DND-41 (cell line): ENCODE measurements around the gene SOX8.

ENCODE experiments used
- ATAC-seq: fragments of 200-7000 bp; cut with Tn5 transposase; 3 replicates; pipeline ENCODE4 v1.9.1; 2021; ENCODE audit warnings: low read depth; ENCODE audit not compliant: insufficient read depth
- DNase-seq: peaks from one replicate; pipeline ENCODE4 v3.0.0-alpha.2; 2020
- H2AFZ ChIP-seq: 2 replicates; pipeline ENCODE4 v1.6.0; 2012; ENCODE audit warnings: low read depth, low read length
- H3K27ac ChIP-seq: 2 replicates; pipeline ENCODE4 v1.5.1; 2012; ENCODE audit warnings: low read length, inconsistent platforms
- H3K27me3 ChIP-seq: fragments of 200-600 bp; sonication (generic); 2 replicates; pipeline ENCODE4 v1.6.0; 2012; ENCODE audit warnings: low read length, mild to moderate bottlenecking, inconsistent platforms; ENCODE audit not compliant: insufficient read depth, poor library complexity
- H3K36me3 ChIP-seq: 2 replicates; pipeline ENCODE4 v1.5.1; 2012; ENCODE audit warnings: low read length, inconsistent platforms; ENCODE audit not compliant: insufficient read depth
- H3K4me1 ChIP-seq: 2 replicates; pipeline ENCODE4 v1.5.1; 2012; ENCODE audit warnings: mild to moderate bottlenecking, low read length; ENCODE audit not compliant: insufficient read depth
- H3K4me2 ChIP-seq: 2 replicates; pipeline ENCODE4 v1.6.0; 2012; ENCODE audit warnings: mild to moderate bottlenecking, moderate library complexity, low read length, inconsistent platforms; ENCODE audit not compliant: insufficient read depth
- H3K4me3 ChIP-seq, 2 experiments: fragments of 200-600 bp in 1 of 2; shearing (Covaris generic) in 1 of 2; 2 replicates each; pipeline ENCODE4 v1.5.1; 2012 to 2016; ENCODE audit warnings: inconsistent platforms in 2 of 2, low read length in 2 of 2, mild to moderate bottlenecking in 2 of 2, low read depth in 1 of 2, moderate library complexity in 1 of 2
- H3K79me2 ChIP-seq: 2 replicates; pipeline ENCODE4 v1.6.0; 2012; ENCODE audit warnings: low read length, inconsistent platforms; ENCODE audit not compliant: insufficient read depth
- H3K9ac ChIP-seq: 2 replicates; pipeline ENCODE4 v1.6.0; 2012; ENCODE audit warnings: low read depth, mild to moderate bottlenecking, inconsistent platforms, low read length, moderate library complexity
- H3K9me3 ChIP-seq: 2 replicates; pipeline ENCODE4 v1.5.1; 2012; ENCODE audit warnings: low read length, moderate library complexity, mild to moderate bottlenecking, inconsistent platforms; ENCODE audit not compliant: insufficient read depth, severe bottlenecking
- H4K20me1 ChIP-seq: 2 replicates; pipeline ENCODE4 v1.6.0; 2012; ENCODE audit warnings: low read length; ENCODE audit not compliant: insufficient read depth
- EZH2 ChIP-seq: IDR thresholded peaks from 3 replicates; pipeline ENCODE4 v1.6.1; 2012; ENCODE audit warnings: borderline replicate concordance, low read depth, mild to moderate bottlenecking, moderate library complexity, low read length, inconsistent platforms; ENCODE audit not compliant: severe bottlenecking
- TF ChIP-seq, protein P1 (sequence below): IDR thresholded peaks from 2 replicates; pipeline ENCODE4 v1.5.1; 2012; ENCODE audit warnings: borderline replicate concordance, low read length, moderate library complexity, mild to moderate bottlenecking; ENCODE audit not compliant: poor library complexity, severe bottlenecking; ENCODE audit errors: extremely low read depth

The SOX8 gene

GRCh38 chr16:1026784-1027500 is 45.4 kb downstream of the SOX8 start:
- ATAC-seq, result no peak
- H2AFZ ChIP-seq, result no peak overlapping the region
- no peak overlapping the region for H3K9ac ChIP-seq
- no peak for DNase-seq
- no peak overlapping the region for H3K4me3 ChIP-seq
- H3K79me2 ChIP-seq, result no peaks in the 10 kb centered on the region
- H3K9me3 ChIP-seq, result no peaks in the 10 kb centered on the region
- H4K20me1 ChIP-seq, result no peaks in the 10 kb centered on the region
- H3K36me3 ChIP-seq, result no peaks in the 10 kb centered on the region
- no peak overlapping the region for H3K4me2 ChIP-seq
- no peaks in the 10 kb centered on the region for H3K27me3 ChIP-seq
- H3K27ac ChIP-seq, result no peak overlapping the region
- H3K4me1 ChIP-seq, result no peaks in the 10 kb centered on the region
- TF ChIP-seq, protein P1, sequence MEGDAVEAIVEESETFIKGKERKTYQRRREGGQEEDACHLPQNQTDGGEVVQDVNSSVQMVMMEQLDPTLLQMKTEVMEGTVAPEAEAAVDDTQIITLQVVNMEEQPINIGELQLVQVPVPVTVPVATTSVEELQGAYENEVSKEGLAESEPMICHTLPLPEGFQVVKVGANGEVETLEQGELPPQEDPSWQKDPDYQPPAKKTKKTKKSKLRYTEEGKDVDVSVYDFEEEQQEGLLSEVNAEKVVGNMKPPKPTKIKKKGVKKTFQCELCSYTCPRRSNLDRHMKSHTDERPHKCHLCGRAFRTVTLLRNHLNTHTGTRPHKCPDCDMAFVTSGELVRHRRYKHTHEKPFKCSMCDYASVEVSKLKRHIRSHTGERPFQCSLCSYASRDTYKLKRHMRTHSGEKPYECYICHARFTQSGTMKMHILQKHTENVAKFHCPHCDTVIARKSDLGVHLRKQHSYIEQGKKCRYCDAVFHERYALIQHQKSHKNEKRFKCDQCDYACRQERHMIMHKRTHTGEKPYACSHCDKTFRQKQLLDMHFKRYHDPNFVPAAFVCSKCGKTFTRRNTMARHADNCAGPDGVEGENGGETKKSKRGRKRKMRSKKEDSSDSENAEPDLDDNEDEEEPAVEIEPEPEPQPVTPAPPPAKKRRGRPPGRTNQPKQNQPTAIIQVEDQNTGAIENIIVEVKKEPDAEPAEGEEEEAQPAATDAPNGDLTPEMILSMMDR, result no peak
- TF ChIP-seq EZH2, result no peak

DNA sequence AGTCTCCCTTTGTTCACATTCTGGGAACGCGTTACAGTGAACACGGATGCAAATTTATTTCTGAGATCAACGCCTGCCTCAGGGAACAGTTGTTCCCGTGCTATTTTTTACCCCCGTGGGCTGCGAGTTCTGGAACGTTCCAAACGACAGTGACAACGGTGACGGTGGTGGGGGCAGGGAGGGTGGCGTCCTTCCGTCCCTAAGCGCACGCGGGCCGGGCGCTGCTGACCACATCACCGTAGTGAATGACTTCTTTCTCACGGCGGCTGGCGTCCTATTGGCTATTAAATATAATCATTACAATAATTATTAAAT is 45.9 kb downstream of the SOX8 start:
- no peaks in the 10 kb centered on the region for H3K36me3 ChIP-seq
- H3K27ac ChIP-seq, result no peak overlapping the region
- no peak overlapping the region for H2AFZ ChIP-seq
- no peaks in the 10 kb centered on the region for H3K4me1 ChIP-seq
- H3K9ac ChIP-seq, result no peak overlapping the region
- H3K27me3 ChIP-seq, result no peaks in the 10 kb centered on the region
- H3K9me3 ChIP-seq, result no peaks in the 10 kb centered on the region
- H3K4me2 ChIP-seq, result no peak overlapping the region
- no peak for DNase-seq
- TF ChIP-seq, protein P1, result no peak
- no peak for TF ChIP-seq EZH2
- ATAC-seq, result no peak
- H3K79me2 ChIP-seq, result no peaks in the 10 kb centered on the region
- H3K4me3 ChIP-seq, result no peak overlapping the region
- no peaks in the 10 kb centered on the region for H4K20me1 ChIP-seq

DNA sequence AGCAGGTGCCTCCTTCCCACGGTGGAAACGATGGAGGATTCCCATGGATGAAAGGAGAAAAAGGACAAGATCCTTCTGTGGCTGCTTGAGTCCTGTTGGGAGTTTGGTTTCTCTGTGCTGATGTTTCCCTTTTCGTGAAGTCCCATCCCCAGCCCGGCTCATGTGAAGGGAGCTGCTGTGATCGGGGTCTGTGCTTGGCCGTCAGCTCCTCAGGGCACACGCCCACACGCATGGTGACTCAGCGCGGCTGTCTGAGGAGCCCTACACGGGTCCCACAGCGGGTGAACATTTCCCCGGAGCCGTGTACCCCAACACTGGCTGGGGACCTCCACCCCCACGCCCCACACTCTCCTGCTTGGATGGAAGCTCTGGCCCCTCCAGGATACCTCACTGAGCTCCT is 46.5 kb downstream of the SOX8 start:
- H3K27ac ChIP-seq, result no peak overlapping the region
- no peaks in the 10 kb centered on the region for H3K9me3 ChIP-seq
- no peak overlapping the region for H2AFZ ChIP-seq
- H3K4me1 ChIP-seq, result no peaks in the 10 kb centered on the region
- no peaks in the 10 kb centered on the region for H3K36me3 ChIP-seq
- no peak for ATAC-seq
- no peak overlapping the region for H3K9ac ChIP-seq
- no peak overlapping the region for H3K4me2 ChIP-seq
- no peaks in the 10 kb centered on the region for H3K79me2 ChIP-seq
- no peaks in the 10 kb centered on the region for H3K27me3 ChIP-seq
- no peaks in the 10 kb centered on the region for H4K20me1 ChIP-seq
- DNase-seq, result no peak
- no peak for TF ChIP-seq EZH2
- TF ChIP-seq, protein P1, result no peak
- H3K4me3 ChIP-seq, result no peak overlapping the region
